Lung (tissue), 12 donors: ENCODE measurements around the gene EPHB6. TPM values are rescaled to one million over a fixed set of nuclear protein-coding genes. Genes with fewer than 3 reads are reported as not detected.

Experiments used
- ATAC-seq: fragments of 200-7000 bp; cut with Tn5 transposase; one replicate; pipeline ENCODE4 v1.9.1; 2020; ENCODE audit warnings: moderate number of reproducible peaks; ENCODE audit not compliant: insufficient read depth, low FRiP score
- DNase-seq, 3 donors: peaks; one replicate each; pipeline ENCODE4 v3.0.0-alpha.2; 2013 to 2017
- H3K27ac ChIP-seq, 2 donors: one replicate each; pipeline ENCODE4 v1.5.1; 2013; ENCODE audit warnings: mild to moderate bottlenecking in 2 of 2, moderate library complexity in 2 of 2, control low read depth in 1 of 2, inconsistent platforms in 1 of 2, low read depth in 1 of 2, low read length in 1 of 2
- H3K27me3 ChIP-seq, 3 donors: one replicate each; pipeline ENCODE4 v1.5.1; 2013; ENCODE audit warnings: low read length in 2 of 3; ENCODE audit not compliant: control insufficient read depth in 3 of 3, insufficient read depth in 3 of 3
- H3K36me3 ChIP-seq, 4 donors: one replicate each; pipeline ENCODE4 v1.5.1; 2013; ENCODE audit warnings: low read length in 4 of 4, mild to moderate bottlenecking in 1 of 4, moderate library complexity in 1 of 4; ENCODE audit not compliant: control insufficient read depth in 4 of 4, insufficient read depth in 4 of 4
- H3K4me1 ChIP-seq, 5 donors: one replicate each; pipeline ENCODE4 v1.5.1; 2013; ENCODE audit warnings: low read length in 5 of 5, mild to moderate bottlenecking in 2 of 5, moderate library complexity in 1 of 5; ENCODE audit not compliant: control insufficient read depth in 5 of 5, insufficient read depth in 5 of 5
- H3K4me3 ChIP-seq: one replicate; pipeline ENCODE4 v1.5.1; 2013; ENCODE audit warnings: mild to moderate bottlenecking, control low read depth, moderate library complexity
- H3K9ac ChIP-seq, 2 donors: one replicate each; pipeline ENCODE4 v1.5.1; 2013; ENCODE audit warnings: low read length in 2 of 2, control low read depth in 1 of 2; ENCODE audit not compliant: insufficient read depth in 1 of 2
- H3K9me3 ChIP-seq, 4 donors: one replicate each; pipeline ENCODE4 v1.5.1; 2013; ENCODE audit warnings: low read length in 3 of 4, mild to moderate bottlenecking in 1 of 4, moderate library complexity in 1 of 4; ENCODE audit not compliant: control insufficient read depth in 4 of 4, insufficient read depth in 3 of 4
- WGBS, 2 donors: extraction: QIAGEN DNeasy Blood & Tissue Kit; methylation state at CpG; one replicate each; pipeline ENCODE4 v1.1.7; 2013; 5-methylcytosine and 5-hydroxymethylcytosine counted together
- polyA plus RNA-seq, 2 donors: library from polyadenylated mRNA; stranded (reverse); fragments of 200-250 nt; gene quantifications; one replicate each; pipeline ENCODE4 v1.2.1, GENCODE V29; 2013
- total RNA-seq, 2 donors: library from RNA; depleted of rRNA in 1 of 2; stranded (reverse); fragments of >200 nt in 1 of 2; gene quantifications; one replicate each; pipeline ENCODE4 v1.2.1, GENCODE V29; 2014 to 2021
- TF ChIP-seq, protein P1 (sequence below): IDR thresholded peaks from 2 replicates; pipeline ENCODE4 v1.5.1; 2012; ENCODE audit warnings: mild to moderate bottlenecking; ENCODE audit errors: control extremely low read depth, extremely low read depth
- donor health status: control.
- donor health status: control.
- donor health status: Bipolar disorder and iron deficiency.
- donor health status: healthy.
- donor health status: DM: yes; HTN: yes; CAD: no.

EPHB6 gene
- total and polyA plus RNA-seq, 4 donors, result 3.2 to 18.8 (median 13.5) TPM

GRCh38 chr7:142875456-142875855 is 20.6 kb downstream of the EPHB6 start:
- no peaks in the 10 kb centered on the region for H3K4me1 ChIP-seq
- WGBS, 2 donors, result 86 to 91% methylated on average over 14 of the region's 14 CpGs
- DNase-seq, result no peak

DNA sequence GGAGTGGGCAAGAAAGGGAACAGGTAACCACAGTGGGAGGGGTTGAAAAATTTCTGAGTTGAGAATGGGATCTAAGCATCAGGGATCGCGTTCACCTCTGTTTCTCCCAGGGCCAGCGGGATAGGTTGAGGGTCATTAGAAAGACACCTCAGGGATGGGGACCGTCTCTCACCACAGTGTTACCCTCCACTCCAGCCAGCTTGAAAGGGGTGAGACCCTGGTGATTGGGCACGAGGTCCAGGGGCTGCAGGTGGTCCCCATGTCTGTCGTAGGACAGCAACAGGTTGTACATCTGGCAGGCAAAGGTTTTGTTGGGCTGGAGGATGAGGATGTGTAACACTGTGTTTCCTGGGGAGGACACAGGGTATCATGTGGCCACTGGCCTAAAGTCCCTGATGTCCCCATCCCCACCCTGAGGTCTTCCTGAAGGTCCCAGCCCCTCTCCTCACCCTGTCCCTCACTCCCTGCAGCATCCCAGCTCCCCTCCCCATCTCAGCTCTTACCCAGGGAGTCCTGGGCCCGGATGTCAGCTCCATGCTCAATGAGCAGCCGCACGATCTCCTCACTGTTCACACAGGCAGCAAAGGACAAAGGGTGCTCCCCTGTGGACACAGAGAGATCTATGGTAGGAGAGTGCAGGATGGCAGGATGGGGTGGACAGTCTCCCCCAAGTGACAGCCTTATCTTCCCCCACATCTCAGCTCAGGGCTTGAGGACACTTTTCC is 21.5 kb downstream of the EPHB6 start:
- Histone ChIP-seq H3K36me3 (no peaks in the 10 kb centered on the region), H3K4me1 (no peaks in the 10 kb centered on the region), H3K27ac (no peak overlapping the region), H3K27me3 (no peaks in the 10 kb centered on the region), H3K9me3 (no peaks in the 10 kb centered on the region), H3K9ac (no peak overlapping the region), H3K4me3 (no peak overlapping the region)
- WGBS, 2 donors, result 86 to 92% methylated on average over 9 of the region's 9 CpGs
- no peak for DNase-seq
- TF ChIP-seq, protein P1, sequence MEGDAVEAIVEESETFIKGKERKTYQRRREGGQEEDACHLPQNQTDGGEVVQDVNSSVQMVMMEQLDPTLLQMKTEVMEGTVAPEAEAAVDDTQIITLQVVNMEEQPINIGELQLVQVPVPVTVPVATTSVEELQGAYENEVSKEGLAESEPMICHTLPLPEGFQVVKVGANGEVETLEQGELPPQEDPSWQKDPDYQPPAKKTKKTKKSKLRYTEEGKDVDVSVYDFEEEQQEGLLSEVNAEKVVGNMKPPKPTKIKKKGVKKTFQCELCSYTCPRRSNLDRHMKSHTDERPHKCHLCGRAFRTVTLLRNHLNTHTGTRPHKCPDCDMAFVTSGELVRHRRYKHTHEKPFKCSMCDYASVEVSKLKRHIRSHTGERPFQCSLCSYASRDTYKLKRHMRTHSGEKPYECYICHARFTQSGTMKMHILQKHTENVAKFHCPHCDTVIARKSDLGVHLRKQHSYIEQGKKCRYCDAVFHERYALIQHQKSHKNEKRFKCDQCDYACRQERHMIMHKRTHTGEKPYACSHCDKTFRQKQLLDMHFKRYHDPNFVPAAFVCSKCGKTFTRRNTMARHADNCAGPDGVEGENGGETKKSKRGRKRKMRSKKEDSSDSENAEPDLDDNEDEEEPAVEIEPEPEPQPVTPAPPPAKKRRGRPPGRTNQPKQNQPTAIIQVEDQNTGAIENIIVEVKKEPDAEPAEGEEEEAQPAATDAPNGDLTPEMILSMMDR, result no peak
- ATAC-seq, result no peak

More at GRCh38 chr7:142875456-142875855, 20.6 kb downstream of the EPHB6 start:
- no peak for ATAC-seq
- Histone ChIP-seq H3K36me3 (no peaks in the 10 kb centered on the region), H3K9ac (no peak overlapping the region), H3K27me3 (no peaks in the 10 kb centered on the region), H3K4me3 (no peak overlapping the region), H3K27ac (no peak overlapping the region), H3K9me3 (no peaks in the 10 kb centered on the region)
- TF ChIP-seq, protein P1, result no peak

DNA sequence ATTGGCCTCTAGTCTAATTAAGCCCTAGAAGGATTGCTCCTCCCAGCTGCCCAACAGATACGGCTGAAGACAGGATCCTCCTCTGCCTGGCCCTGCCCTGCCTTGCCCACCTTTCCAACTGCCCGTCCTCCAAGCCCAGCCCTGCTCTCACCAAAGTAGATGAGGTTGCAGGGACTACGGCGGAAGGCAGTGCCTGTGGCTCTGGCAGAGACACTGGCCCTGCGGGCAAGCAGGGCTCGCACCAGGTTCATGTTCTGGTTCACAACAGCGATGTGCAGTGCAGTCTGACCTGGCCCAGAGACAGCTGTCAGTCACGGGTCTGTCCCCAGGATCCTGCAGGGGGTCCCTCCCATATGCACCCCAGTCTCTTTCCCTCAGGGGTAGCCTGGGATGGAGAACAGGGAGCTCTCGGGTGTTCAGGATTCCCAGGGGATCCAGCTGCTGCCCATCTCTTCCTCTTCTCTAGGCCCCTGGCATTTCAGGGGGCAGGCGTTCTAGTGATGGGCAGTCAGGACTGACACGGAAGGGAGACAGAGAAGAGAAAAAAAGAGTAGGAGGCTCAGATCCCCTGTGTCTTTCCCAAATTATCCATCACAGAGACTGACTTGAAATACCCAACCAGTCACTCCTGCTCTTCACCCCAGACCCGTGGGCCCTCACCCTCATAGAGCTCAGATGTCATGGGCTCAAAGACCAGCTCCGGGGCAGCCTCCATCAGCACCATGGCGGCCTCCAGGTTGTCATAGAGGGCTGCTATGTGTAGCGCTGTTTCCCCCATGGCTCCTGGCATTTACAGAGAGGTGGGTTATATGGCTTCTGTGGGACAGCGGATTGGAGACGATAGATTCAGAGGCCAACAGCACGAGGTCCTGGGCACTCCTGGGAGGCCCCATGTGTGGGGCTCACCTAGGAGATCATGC is 22.4 kb downstream of the EPHB6 start:
- Histone ChIP-seq H3K27me3 (no peaks in the 10 kb centered on the region), H3K4me1 (no peaks in the 10 kb centered on the region), H3K36me3 (no peaks in the 10 kb centered on the region), H3K27ac (no peak overlapping the region), H3K4me3 (no peak overlapping the region), H3K9ac (no peak overlapping the region), H3K9me3 (no peaks in the 10 kb centered on the region)
- ATAC-seq (no peak), DNase-seq (no peak)
- 86 to 93% methylated on average over 18 of the region's 18 CpGs for WGBS, 2 donors
- TF ChIP-seq, protein P1, result no peak
